GM19468 (cell line): ENCODE measurements around the gene HDDC2.

Experiments used
- ATAC-seq: cut with Tn5 transposase; IDR thresholded peaks from one replicate; pipeline ENCODE4 v1.9.1; 2021; ENCODE audit warnings: mild to moderate bottlenecking, moderate library complexity, moderate number of reproducible peaks; ENCODE audit not compliant: unreplicated experiment; ENCODE audit errors: extremely low read depth

Gene HDDC2

GRCh38 chr6:125273251-125273650 lies 28.5 kb downstream of the HDDC2 start:
- no peak for ATAC-seq

GRCh38 chr6:125271486-125272159 lies 30.1 kb downstream of the HDDC2 start:
- ATAC-seq: no peak

- no peak for ATAC-seq
Measured at GRCh38 chr6:125270380-125270779, 31.4 kb downstream of the HDDC2 start.

- ATAC-seq: no peak
Measured at GRCh38 chr6:125269328-125269985, 32.3 kb downstream of the HDDC2 start.

GRCh38 chr6:125268765-125269164 lies 33.0 kb downstream of the HDDC2 start:
- ATAC-seq: no peak

GRCh38 chr6:125267806-125268523 lies 33.8 kb downstream of the HDDC2 start:
- ATAC-seq: no peak

- ATAC-seq: no peak
Measured at GRCh38 chr6:125264476-125264875, 37.3 kb downstream of the HDDC2 start.

- ATAC-seq: no peak
Measured at GRCh38 chr6:125262016-125263013, 39.5 kb downstream of the HDDC2 start.

- no peak for ATAC-seq
Measured at GRCh38 chr6:125259354-125259736, 42.4 kb downstream of the HDDC2 start.

GRCh38 chr6:125258651-125259353 lies 43.0 kb downstream of the HDDC2 start:
- ATAC-seq: no peak

GRCh38 chr6:125257351-125257750 lies 44.4 kb downstream of the HDDC2 start:
- no peak for ATAC-seq

- ATAC-seq: no peak
Measured at GRCh38 chr6:125255201-125255600, 46.6 kb downstream of the HDDC2 start.

GRCh38 chr6:125254321-125254720 lies 47.4 kb downstream of the HDDC2 start:
- no peak for ATAC-seq

- ATAC-seq: no peak
Measured at GRCh38 chr6:125253881-125254280, 47.9 kb downstream of the HDDC2 start.

GRCh38 chr6:125252891-125253290 lies 48.9 kb downstream of the HDDC2 start:
- no peak for ATAC-seq

- ATAC-seq: no peak
Measured at GRCh38 chr6:125251516-125252220, 50.1 kb downstream of the HDDC2 start.

GRCh38 chr6:125250511-125250910 lies 51.3 kb downstream of the HDDC2 start:
- ATAC-seq: no peak

- no peak for ATAC-seq
Measured at GRCh38 chr6:125248136-125248535, 53.6 kb downstream of the HDDC2 start.

- ATAC-seq: no peak
Measured at GRCh38 chr6:125246566-125246965, 55.2 kb downstream of the HDDC2 start.
